NB4 (cell line): Measurements from ENCODE around the gene ADGRB2.

Experiments
- CTCF ChIP-seq: IDR thresholded peaks from one replicate; pipeline ENCODE4 v1.5.1; 2012; ENCODE audit warnings: low read depth, low read length
- MYC ChIP-seq: IDR thresholded peaks from 2 replicates; pipeline ENCODE4 v1.6.1; 2011; ENCODE audit warnings: low read depth, low read length
- POLR2A ChIP-seq: IDR thresholded peaks from 2 replicates; pipeline ENCODE4 v1.6.1; 2011; ENCODE audit warnings: mild to moderate bottlenecking; ENCODE audit not compliant: insufficient read length; ENCODE audit errors: extremely low read depth
- TF ChIP-seq, protein P1 (sequence below): IDR thresholded peaks from 2 replicates; pipeline ENCODE4 v1.6.1; 2011; ENCODE audit warnings: low read depth, low read length

DNA sequence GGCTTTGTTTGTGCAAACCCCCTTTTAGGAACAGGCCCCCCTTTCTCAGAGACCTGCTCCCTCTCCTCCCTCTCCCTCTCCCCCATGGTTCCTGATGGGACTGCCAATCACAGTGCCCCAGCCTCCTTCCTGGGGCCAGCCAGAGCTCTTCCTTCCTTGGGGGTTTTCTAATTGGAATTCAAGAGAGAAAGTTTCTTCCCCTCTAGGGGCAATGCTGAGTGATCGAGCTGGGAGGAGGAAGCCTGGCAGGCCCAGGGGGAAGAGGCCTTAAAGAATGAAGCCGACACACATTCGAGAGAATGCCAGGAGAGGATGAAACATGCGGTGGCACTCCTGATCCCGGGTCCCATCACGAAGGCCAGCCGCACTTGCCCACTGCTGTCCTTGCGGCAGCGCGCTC lies 39.0 kb downstream of the ADGRB2 start:
- TF ChIP-seq POLR2A (no peak), CTCF (no peak), MYC (no peak)
- TF ChIP-seq, protein P1, sequence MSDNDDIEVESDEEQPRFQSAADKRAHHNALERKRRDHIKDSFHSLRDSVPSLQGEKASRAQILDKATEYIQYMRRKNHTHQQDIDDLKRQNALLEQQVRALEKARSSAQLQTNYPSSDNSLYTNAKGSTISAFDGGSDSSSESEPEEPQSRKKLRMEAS, result no peak
